ENCODE results near the gene SUN1.

The SUN1 gene

GRCh38 chr7:879706-880105, 47.4 kb downstream of the SUN1 start:
- no peak for DNase-seq

DNA sequence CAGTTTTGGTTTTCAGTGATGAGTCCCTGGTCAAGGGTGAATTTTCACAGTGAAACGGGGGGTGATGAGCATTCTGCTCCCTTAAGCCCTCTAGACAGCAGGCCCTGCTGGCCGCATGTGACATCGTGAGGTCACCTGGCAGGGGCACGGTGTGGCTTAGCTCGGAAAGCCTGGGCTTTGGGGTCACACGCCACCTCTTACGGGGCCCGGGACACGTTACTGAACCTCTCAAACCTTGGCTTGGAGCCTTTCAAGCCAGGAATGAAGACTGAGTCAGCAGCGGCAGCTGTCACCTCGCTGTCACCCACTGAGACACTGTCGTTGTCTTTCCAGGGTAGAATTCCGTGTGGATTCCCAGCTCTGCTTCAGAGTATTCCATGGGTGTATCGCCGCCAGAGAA, 48.2 kb downstream of the SUN1 start:
- no peak for DNase-seq

- no peak for DNase-seq
These were observed 49.4 kb downstream of the SUN1 start for GRCh38 chr7:881441-882234.

DNA sequence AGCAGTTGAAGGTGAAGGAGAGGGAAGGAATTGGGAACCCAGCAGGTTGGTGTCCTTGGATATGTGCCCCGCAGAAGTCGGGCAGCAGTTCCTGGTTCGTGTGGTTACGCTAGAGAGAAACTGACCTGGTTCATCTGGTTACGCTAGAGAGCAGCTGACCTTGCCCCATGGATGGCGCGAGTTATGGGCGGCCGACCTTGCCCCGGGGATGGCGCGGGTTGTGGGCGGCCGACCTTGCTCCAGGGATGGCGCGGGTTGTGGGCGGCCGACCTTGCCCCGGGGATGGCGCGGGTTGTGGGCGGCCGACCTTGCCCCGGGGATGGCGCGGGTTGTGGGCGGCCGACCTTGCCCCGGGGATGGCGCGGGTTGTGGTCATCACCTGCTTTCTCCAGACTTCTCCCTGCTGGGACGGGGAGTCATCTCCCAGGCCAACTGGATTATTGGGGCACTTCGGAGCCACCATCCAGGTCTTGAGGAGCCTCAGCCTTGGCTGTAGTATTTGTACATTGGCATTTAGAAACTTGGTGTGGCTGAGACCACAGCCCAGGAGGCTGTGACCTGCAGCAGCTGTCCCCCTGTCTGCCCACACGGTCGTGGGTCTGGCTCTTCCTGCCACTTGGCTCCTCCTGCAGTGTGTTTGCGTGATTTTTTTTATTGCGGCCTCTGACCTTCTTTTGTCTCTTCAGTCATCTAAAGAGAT, 50.2 kb downstream of the SUN1 start:
- no peak for DNase-seq

GRCh38 chr7:883055-884021, 51.1 kb downstream of the SUN1 start:
- no peak for DNase-seq

- DNase-seq: no peak
These were observed 52.1 kb downstream of the SUN1 start for GRCh38 chr7:884191-885003.

GRCh38 chr7:885261-885892, 53.1 kb downstream of the SUN1 start:
- DNase-seq: no peak

- DNase-seq: no peak
These were observed 53.8 kb downstream of the SUN1 start for GRCh38 chr7:885893-886625.

- DNase-seq: no peak
These were observed 54.6 kb downstream of the SUN1 start for GRCh38 chr7:886626-887487.

GRCh38 chr7:887488-887820, 55.2 kb downstream of the SUN1 start:
- no peak for DNase-seq

DNA sequence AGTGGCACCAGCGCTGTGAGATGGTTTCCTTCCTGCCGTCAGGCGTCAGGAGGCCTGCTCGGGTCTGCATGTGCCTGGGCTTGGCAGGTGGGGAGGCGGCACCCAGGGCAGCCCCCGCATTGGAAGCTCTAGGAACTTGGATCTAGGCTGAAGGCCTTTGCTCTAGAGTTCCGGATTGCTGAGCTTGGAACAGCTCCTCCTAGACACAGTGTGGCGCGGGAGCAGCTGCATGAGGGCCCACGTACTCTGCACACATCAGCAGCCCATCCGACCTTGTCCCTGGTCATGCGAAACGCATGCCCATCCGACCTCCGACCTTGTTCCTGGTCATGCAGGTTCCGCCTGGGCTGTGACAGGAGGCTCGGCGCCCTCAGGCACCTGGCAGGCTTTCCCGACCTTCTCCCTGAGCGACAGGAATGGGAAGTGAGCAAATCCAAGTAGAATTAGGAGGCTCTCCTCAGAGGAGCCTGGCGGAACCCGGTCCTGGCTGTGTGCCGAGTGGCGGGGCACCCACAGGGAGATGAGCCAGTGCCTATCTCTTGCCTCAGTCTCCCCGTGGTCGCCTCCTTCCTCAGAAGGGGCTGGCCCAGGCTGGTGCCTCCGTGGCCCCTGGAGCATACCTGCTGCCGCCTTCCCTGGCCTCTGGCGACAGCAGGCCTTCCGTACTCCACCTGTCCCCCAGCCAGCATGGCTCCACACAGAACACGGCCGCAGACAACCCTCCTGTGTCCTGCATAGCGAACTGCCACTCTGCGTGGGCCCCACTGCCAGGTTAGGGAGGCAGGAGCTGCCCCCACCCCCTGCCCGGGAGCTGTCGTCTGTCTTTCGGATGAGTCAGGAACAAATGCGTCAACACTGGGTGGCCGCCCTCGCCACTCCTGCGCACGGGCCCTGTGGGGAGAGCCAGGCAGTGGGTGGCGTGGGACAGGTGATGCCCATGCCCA, 56.1 kb downstream of the SUN1 start:
- DNase-seq: no peak

- DNase-seq: no peak
These were observed 56.7 kb downstream of the SUN1 start for GRCh38 chr7:889025-889390.

- DNase-seq: no peak
These were observed 57.1 kb downstream of the SUN1 start for GRCh38 chr7:889391-889790.

DNA sequence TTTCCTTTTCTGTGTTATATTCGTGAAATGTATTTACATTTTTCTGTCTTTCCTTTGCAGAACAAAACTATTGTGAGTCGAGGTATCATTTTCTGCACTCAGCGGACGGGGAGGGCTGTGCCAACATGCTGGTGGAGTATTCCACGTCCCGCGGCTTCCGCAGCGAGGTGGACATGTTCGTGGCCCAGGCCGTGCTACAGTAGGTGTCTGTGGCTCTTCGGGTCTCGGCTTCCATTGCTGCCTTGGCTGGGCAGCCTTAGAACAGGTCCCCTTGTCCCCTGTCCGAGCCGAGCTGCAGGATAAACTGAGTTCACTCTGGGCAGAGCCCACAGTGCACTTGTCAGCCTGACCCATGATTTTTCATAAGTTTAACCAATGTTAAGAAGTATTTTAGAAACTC, 58.6 kb downstream of the SUN1 start:
- DNase-seq: no peak

- no peak for DNase-seq
These were observed 59.0 kb downstream of the SUN1 start for GRCh38 chr7:891291-891690.

DNA sequence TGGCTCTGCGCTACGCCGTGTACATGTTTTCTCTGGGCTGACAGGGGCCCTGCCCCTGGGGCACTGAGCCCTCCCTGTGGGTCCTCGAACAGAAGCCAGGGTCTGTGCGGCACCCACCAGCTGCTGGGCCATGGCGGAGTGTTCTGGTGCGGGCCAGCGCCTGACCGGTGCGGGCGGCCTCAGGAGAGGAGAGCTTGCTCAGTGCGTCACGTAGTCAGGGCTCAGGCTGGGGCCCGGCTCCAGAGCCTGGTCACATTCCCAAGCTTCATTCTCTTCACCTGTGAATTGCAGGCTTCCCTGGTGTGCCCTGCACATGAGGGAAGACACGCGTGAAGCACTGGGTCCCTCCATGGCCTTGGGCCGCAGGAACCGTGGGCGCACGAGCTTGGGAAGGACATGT, 59.5 kb downstream of the SUN1 start:
- DNase-seq: no peak

GRCh38 chr7:892648-893593, 60.6 kb downstream of the SUN1 start:
- no peak for DNase-seq

- no peak for DNase-seq
These were observed 61.4 kb downstream of the SUN1 start for GRCh38 chr7:893686-894085.
